Hematopoietic multipotent progenitor cell treated with erythropoietin and hydrocortisone succinate and interleukin-3 and kit ligand, for 15 days (in vitro differentiated cells): Measurements from ENCODE around the gene EEF1A2.

Experiments used
- DNase-seq: peaks from one replicate; pipeline ENCODE4 v3.0.0-alpha.2; 2015; ENCODE audit warnings: low spot score

EEF1A2 gene

DNA sequence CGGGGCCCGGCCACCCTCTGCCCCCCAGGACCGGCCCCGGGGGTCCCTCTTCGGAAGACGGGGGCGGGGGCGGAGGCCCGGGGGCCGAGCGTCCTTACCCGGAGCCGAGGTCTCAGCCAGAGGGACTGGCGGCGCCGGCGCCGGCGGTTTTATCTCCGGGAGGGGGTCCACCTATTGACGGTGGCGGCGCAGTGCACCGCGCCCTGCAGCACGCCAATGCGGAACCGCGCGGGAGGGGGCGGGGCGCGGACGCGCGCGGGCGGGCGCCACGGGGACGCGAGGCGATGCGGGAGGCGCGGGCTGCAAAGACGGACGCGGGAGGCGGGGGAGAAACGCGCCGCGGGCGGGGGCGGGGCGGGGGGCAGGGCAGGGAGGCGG lies at the start of gene EEF1A2:
EEF1A2 (minus strand) TSS at position 124 of the 378 bp plus-strand sequence. CDS start 1,320 bp downstream, outside the sequence.
- no peak for DNase-seq

DNA sequence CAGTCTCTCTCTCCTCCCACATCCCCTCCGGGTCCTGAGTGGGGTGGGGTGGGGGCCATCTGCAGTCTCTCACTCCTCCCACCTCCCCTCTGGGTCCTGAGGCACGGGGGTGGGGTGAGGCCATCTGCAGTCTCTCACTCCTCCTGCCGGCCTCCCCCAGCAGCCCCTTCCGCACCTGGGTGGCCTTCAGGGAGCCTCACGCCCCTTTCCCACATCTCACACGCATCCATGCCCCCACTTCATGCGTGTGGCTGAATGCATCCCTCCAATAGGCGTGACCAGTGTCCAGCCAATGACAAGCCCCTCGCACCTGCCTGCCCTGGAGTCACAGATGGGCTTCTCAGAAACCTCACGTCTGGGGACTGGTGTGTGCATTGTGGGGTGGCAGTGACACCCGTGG lies 49.7 kb upstream of the EEF1A2 start:
- DNase-seq: no peak

GRCh38 chr20:63547725-63548480 lies 49.0 kb upstream of the EEF1A2 start, which contains the start of gene SRMS:
TSS of gene SRMS (minus strand) at chr20:63547749. CDS start at chr20:63547463, 286 bp downstream.
- DNase-seq: no peak

DNA sequence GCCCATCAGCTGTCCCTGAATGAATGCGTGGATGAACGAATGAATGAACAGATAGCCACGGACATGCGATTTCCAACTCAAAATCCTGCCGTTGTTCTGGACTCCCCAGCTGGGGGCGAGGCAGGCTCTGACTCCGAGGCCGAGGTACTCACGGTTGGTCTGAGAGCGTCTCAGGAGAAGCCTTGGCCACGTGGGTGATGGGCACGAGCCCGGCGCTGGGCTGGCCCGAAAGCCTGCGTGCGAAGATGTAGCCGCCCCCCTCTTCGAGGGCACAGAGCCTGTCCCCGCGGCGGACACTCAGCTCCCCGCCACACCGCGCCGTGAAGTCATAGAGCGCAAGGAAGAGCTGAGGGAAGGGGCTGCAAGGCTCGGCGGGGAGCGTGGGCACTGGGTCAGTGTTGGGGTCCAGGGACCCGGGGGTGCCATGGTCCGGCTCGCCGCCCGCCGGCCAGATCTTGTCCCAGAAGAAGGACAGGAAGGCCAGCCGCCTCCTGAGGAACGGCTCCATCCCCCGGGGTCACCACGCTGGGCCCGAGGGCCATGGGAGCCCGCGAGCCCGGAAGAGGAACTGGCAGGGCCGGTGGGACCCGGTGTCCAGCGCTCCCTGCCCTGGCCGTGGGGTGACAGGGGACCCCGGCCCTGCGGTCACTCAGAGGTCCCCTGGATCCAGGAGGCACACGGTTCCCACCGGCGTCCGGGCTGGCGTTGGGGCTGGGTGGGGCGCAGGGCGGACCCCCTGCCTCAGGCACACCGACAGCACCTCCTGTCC lies 48.3 kb upstream of the EEF1A2 start:
- DNase-seq: no peak

DNA sequence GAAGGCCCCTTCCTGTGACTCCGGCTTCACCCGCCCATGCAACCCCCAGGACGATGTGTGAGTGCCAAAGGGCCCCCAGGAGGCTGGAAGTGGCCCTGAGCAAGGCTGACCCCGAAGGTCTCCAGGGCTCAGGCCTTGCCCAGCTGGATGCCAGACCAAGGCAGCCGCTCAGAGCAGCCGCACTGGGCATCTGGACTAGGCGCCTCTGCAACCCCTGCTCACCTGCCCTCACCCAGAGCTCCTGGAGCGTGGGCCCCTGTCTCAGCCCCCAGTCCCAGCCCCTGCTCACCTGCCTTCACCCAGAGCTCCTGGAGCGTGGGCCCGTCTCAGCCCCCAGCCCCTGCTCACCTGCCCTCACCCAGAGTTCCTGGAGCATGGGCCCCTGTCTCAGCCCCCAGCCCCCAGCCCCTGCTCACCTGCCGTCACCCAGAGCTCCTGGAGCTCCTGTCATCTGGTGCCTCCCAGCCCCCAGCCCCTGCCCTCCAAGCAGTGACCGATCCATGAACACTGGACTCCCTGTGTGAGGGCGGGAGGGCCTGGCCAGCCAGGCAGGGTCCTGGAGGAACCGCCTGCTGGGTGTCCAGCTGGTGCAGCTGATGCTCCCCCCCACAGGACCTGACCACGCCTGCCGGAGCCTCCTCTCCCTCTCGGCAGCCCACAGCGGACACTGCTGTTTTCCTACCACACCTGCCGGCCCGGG lies 47.5 kb upstream of the EEF1A2 start:
- DNase-seq: no peak

GRCh38 chr20:63545814-63546213 lies 46.9 kb upstream of the EEF1A2 start:
- no peak for DNase-seq

- no peak for DNase-seq
Measured at GRCh38 chr20:63544958-63545516, 46.2 kb upstream of the EEF1A2 start.

DNA sequence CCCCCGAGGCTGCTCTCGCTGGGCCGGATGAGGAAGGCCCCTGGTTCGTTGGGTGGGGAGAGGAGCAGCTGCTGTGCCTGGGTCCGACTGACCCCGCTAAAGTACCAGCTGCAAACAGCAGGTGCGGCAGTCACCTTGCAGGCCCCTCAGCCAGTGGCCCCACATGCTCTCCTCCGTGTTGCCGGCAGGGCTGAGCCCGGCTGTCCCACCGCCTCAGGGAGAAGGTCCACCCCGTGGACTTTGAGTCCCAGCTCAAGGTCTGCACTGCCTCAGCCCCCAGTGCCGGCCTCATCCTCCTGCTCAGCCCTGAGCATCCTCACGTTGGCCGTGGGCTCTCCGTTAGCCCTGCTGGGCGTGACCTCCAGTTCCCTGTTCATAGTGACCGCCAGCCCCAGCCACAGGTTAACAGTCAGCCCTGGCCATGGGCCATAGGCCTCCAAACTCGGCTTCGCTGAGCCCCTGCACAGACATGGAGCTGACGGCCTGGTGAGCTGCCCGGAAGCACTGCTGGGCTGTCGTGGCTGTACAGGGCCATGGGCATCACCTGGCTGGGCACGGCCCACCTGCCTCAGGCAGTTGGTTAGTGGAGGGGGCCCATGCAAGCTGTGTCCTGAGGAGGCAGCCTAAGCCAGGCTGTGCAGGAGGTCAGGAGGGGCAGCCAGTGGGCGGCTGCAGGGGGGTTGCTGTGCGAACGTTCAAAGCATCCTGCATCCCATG lies 45.5 kb upstream of the EEF1A2 start:
- DNase-seq: no peak

DNA sequence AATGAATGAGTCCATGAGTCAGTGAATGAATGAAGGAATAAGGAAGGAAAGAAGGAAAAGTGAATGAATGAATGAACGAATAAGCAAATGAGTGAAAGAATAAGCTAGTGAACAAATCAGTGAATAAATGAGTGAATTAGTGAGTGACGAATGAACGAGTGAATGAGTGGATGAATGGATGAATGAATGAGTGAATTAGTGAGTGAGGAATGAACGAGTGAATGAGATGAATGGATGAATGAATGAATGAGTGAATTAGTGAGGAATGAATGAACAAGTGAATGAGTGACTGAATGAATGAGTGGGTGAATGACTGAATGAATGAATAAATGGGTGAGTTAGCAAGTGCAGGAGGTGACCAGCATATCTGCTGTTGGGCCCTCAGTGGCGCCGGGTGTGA lies 44.9 kb upstream of the EEF1A2 start:
- no peak for DNase-seq

GRCh38 chr20:63543131-63543530 lies 44.2 kb upstream of the EEF1A2 start:
- DNase-seq: no peak

- DNase-seq: no peak
Measured at GRCh38 chr20:63542696-63543095, 43.8 kb upstream of the EEF1A2 start.

- no peak for DNase-seq
Measured at GRCh38 chr20:63542031-63542559, 43.2 kb upstream of the EEF1A2 start.

- DNase-seq: no peak
Measured at GRCh38 chr20:63541371-63541770, 42.5 kb upstream of the EEF1A2 start.

DNA sequence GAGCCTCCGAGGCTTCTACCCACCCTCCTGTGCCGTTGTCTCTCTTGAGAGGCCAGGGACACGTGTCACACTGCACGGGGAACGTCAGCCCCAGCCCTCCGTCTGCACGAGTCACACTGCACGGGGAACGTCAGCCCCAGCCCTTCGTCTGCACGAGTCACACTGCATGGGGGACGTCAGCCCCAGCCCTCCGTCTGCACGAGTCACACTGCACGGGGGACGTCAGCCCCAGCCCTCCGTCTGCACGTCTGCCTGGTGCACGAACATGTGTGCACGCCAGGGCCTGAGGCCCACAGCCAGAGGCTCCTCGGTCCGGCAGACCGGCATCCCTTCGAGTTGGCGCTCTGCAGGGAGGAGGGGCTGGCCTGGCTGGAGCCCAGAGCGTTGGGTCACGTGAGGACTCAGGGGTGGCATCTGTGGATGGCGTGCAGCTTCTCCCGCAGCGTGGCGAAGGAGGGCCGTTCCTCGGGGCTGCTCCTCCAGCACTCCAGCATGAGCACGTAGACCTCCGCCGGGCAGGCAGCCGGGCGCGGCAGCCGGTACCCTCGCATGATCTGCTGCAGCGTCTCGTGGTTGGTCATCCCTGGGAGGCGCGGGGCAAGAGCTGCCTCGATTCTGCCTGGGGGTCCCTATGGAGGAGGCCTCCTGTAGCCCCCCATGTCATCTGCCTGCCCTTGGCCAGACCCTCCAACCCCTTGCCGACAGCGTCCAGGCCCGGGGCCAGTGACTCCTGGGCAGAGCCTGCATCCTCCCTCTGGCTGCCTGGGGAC lies 41.7 kb upstream of the EEF1A2 start:
- no peak for DNase-seq

DNA sequence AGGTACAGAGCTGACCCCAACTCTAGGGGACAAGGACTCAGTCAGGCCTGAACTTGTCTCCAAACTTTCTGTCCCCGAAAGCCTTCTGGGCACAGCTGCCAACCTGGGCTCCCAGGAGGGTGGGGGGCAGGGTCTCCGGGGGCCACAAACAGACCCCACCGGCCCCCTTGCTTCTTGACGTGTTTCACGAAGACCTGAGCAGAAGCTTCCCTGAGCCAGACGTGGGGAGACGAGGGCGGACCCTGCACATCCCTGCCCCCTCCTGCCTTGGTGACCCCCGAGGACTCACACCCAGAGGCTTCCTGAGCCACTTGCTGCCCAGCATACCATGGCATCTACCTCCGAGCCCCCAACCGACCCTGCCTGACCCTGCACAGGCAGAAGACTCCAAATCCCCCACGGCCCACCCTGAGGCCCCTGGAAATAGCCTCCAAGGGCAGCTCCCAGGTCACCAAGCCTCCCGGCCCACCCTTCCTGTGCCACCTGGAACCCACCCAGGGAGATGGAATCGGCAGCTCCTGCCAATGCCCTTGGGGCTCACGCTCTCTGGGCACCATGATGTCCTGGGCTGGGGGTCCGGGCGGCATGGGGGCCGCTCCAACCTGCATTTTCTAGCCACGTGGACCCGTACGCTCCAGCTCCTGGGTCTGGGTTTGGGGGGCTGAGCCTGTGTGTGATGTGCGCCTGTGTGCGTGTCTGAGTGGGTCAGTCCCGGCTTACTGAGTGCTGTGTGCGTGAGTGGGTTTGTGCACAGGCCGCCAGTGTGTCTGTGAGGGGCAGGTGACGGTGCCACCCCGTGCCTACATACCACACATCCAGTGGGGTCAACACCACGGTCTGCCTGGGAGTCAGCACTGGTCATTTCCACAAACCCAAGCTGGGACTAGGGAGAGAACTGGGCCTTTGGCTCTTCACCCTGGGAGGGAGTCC lies 40.8 kb upstream of the EEF1A2 start:
- DNase-seq: no peak

GRCh38 chr20:63539092-63539430 lies 40.2 kb upstream of the EEF1A2 start:
- no peak for DNase-seq

- no peak for DNase-seq
Measured at GRCh38 chr20:63538204-63539091, 39.6 kb upstream of the EEF1A2 start.

GRCh38 chr20:63537525-63538203 lies 38.8 kb upstream of the EEF1A2 start:
- peak; percentile 79 for DNase-seq
